Cardiac fibroblast (primary cell): ENCODE measurements around the gene ARHGEF1.

Source experiments
- DNase-seq, 2 donors: peaks; one replicate each; pipeline versions ENCODE4 v3.0.0 to v3.0.0-alpha.2; 2010; ENCODE audit warnings: low read depth in 2 of 2
- H3K4me3 ChIP-seq, 2 donors: replicated peaks in 1 of 2; 1 replicate in 1 of 2; 2 replicates in 1 of 2; pipeline ENCODE4 v1.5.1; 2011; ENCODE audit warnings: low read depth in 2 of 2, low read length in 2 of 2, mild to moderate bottlenecking in 2 of 2, moderate library complexity in 1 of 2
- TF ChIP-seq, protein P1 (sequence below): IDR thresholded peaks from one replicate; pipeline ENCODE4 v1.5.1; 2011; ENCODE audit warnings: low read depth, mild to moderate bottlenecking, low read length, inconsistent platforms

The ARHGEF1 gene

DNA sequence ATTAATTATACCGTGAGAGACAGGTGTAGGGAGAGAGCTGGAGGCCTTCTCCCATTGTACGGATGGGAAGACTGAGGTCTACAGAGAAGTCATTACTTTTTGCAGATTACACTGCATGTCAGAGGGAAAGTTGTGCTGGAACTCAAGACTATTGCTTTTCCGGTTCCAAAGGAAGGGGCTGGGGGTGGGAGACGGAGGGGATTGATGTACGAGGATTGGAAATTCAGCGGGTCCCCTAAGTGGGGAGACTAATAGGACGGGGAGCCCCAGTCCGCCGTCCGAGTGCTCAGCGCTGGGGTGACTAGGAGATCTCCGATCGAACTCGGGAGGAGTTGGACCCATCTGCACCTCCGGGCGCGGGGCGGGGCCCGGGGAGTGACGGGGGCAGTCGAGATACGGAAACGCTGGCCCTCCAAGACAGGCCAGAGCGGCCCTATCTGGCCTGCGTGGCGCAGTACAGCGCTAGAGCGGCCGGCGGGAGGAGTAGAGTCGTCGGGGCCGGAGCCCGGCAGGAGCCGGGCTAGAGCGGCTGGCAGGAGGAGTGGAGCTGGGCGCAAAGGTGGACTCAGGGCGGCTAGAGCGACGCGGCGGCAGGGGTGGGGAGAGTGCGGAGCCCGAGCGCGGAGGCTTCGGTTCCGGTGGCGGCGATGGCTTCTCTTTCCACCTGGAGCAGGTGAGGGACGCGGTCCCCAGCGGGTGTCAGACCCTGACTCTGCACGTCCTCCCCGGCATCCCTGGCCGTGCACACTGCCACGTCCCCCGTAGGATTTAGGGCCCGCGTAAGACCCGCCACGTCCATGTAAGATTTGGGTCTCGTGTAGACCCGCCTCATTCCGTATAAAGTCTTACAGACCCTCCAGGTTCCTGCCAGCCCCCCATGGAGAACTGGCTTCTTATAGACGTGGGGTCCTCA is 1.1 kb downstream of the ARHGEF1 start:
- TF ChIP-seq, protein P1, sequence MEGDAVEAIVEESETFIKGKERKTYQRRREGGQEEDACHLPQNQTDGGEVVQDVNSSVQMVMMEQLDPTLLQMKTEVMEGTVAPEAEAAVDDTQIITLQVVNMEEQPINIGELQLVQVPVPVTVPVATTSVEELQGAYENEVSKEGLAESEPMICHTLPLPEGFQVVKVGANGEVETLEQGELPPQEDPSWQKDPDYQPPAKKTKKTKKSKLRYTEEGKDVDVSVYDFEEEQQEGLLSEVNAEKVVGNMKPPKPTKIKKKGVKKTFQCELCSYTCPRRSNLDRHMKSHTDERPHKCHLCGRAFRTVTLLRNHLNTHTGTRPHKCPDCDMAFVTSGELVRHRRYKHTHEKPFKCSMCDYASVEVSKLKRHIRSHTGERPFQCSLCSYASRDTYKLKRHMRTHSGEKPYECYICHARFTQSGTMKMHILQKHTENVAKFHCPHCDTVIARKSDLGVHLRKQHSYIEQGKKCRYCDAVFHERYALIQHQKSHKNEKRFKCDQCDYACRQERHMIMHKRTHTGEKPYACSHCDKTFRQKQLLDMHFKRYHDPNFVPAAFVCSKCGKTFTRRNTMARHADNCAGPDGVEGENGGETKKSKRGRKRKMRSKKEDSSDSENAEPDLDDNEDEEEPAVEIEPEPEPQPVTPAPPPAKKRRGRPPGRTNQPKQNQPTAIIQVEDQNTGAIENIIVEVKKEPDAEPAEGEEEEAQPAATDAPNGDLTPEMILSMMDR, result peak; percentile 40
- DNase-seq, result peak; percentile 96 to 98
- H3K4me3 ChIP-seq, result peak overlapping the region; percentile 59 to 96

DNA sequence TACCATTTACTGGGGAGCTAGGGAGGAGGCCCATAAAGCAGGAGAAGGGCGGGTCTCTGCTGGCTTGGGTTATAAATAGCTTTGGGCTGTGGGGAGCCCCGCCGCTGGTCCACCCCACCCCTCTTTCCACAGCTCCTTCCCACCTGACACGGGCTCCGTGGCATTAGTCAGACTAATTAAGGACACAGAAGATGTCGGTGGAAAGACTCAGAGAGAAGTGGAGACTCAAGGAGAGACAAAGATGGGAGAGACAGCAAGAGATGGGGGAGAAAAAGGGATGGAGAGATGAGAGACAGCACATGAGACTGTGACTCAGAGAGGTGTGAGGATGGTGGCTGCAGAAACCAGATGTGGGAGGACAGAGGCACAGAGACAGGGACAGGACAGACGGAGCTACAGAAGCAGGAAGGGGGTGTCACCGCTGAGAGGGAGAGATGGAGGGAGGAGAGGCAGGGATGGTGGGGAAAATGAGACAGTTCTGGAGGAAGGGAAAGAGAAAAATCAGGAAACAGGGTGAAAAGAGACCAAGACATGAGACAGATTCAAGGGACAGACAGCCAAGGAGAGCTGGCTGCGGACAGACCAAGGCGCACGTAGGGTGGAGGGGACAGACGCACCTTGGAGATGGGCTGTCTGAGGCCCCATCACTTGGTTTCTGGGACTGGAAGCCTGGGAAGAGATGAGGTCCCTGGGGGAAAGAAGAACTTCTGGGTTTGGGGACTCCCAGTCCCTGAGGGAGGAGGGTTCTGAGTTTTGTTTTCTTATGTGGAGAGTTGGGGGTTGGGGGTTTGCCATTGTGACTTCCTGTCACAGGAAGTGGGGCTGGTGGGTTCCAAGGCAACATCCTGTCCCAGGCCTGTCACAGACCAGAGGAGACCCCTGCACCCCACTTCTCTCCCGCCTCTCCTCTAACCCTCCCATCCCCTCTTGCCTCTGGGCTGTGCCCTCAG is 4.1 kb downstream of the ARHGEF1 start:
- H3K4me3 ChIP-seq, result no peak overlapping the region
- TF ChIP-seq, protein P1, result no peak
- DNase-seq, result no peak

DNA sequence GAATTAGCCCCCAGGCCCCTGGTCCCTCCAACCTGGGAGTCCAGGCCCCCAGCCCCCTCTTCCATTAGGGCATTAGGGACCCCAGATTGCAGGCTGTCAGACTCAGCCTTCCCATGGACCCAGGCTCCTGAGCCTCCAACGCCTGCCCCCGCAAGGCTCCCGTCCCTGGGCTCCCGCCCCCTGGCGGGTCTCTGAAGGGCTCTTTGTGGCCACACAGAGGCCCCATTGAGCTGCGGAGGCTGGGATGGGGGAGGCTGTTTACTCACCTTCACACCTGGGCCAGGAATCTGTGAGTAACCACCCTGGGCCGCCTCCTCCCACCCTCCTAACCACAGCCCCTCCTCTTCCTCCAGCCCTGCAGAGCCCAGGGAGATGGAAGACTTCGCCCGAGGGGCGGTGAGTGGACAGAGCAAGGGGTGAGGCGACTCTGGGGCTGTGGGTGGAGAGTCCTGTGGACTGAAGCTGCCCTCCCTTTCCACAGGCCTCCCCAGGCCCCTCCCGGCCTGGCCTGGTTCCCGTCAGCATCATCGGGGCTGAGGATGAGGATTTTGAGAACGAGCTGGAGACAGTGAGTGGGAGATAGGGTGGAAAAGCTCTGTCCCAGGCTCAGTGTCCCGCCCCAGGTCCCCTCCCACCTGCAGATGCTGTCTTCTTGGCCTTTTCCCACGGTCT is 4.9 kb downstream of the ARHGEF1 start:
- TF ChIP-seq, protein P1, result peak; percentile 8
- DNase-seq, result peak in 1 of 2 donors; percentile 58
- no peak overlapping the region for H3K4me3 ChIP-seq

DNA sequence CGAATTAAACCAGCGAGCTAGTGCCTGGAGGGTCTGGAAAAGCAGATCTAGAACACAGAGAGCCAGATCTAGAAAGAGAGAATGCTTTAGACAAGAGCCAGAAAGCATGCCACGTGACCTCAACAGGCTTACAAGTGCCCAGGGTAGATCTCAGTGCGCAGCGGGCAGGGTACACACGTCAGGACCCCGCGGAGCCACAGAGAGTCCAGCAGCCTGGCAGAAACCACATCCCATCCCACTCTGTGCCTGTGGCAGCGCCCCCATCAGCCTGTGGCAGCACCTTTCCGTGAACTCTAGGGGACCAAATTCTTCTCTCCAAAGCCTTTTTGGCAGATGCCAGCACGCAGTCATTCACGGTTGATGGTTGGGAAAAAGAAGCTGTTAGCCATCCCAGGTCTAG is 5.9 kb downstream of the ARHGEF1 start:
- no peak overlapping the region for H3K4me3 ChIP-seq
- no peak for DNase-seq
- TF ChIP-seq, protein P1, result no peak

DNA sequence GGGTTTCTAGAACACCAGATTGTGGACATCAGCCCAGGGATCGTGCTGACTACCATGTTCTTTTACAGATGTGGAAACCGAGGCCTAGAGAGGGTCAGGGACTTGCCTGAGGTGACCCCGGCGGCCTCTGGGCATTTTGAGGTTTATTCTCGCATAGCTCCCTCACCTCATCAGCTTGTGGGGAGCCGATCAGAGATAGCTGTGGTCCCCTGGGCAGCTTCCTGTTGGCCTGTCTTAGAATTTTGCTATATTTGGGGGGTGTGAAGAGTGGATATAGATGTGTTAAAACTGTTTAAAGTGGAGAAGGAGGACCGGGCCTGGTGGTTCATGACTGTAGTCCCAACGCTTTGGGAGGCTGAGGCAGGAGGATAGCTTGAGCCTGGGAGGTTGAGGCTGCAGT is 6.9 kb downstream of the ARHGEF1 start:
- no peak for DNase-seq
- TF ChIP-seq, protein P1, result no peak
- no peak overlapping the region for H3K4me3 ChIP-seq

DNA sequence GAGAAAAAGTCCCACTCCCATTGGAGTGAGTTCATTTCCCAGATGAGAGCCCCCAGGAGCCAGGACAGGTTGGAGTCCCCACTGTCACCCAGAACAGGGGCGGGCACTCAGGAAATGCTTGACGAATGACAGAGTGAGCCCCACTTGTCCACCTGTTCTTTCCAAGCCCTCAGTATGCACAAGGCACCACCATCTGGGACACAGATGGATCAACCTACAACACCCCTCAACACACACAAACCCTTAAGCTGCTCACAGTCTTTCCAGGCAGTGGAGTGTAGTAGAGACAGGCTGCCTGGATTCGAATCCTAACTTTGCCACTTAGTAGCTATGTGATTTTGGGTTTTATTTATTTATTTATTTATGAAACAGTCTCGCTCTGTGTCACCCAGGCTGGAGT is 8.0 kb downstream of the ARHGEF1 start:
- DNase-seq, result no peak
- TF ChIP-seq, protein P1, result no peak
- H3K4me3 ChIP-seq, result no peak overlapping the region
